ENCODE results near the gene KLHL20.
"Not testable (repeated sequence)": the region's sequence is repeated elsewhere in the genome, so short reads cannot be mapped to it uniquely, and the experiment has no call there.

Gene KLHL20

GRCh38 chr1:173714759-173715537 is at the start of gene KLHL20:
Gene KLHL20, plus strand, starts transcription at chr1:173714981. Its CDS starts 1,063 bp downstream, at chr1:173716044.
- DNase-seq: peak; percentile 73

- DNase-seq: no peak
These were observed 48.1 kb upstream of the KLHL20 start for GRCh38 chr1:173666646-173667045.

GRCh38 chr1:173669491-173669941 is 45.3 kb upstream of the KLHL20 start, which contains the start of gene ANKRD45:
Gene ANKRD45, minus strand, starts transcription at chr1:173669851. Its CDS starts 10,433 bp downstream, at chr1:173659418.
- DNase-seq: no peak

- DNase-seq: not testable (repeated sequence)
These were observed 40.3 kb upstream of the KLHL20 start for GRCh38 chr1:173674496-173674895.

GRCh38 chr1:173680152-173680551 is 34.6 kb upstream of the KLHL20 start:
- DNase-seq: not testable (repeated sequence)

- DNase-seq: no peak
These were observed 32.6 kb upstream of the KLHL20 start for GRCh38 chr1:173682184-173682583.

GRCh38 chr1:173683838-173684237 is 30.9 kb upstream of the KLHL20 start:
- DNase-seq: not testable (repeated sequence)

- not testable (repeated sequence) for DNase-seq
These were observed 29.7 kb upstream of the KLHL20 start for GRCh38 chr1:173685121-173685520.

GRCh38 chr1:173688300-173688699 is 26.5 kb upstream of the KLHL20 start:
- no peak for DNase-seq

- no peak for DNase-seq
These were observed 21.5 kb upstream of the KLHL20 start for GRCh38 chr1:173693238-173693637.

GRCh38 chr1:173701299-173701698 is 13.5 kb upstream of the KLHL20 start:
- not testable (repeated sequence) for DNase-seq

- no peak for DNase-seq
These were observed 12.0 kb upstream of the KLHL20 start for GRCh38 chr1:173702736-173703135.

- DNase-seq: no peak
These were observed 9.7 kb upstream of the KLHL20 start for GRCh38 chr1:173705117-173705516.

- no peak for DNase-seq
These were observed 6.0 kb upstream of the KLHL20 start for GRCh38 chr1:173708787-173709186.

GRCh38 chr1:173714441-173714758 is 381 bp upstream of the KLHL20 start:
- no peak for DNase-seq

GRCh38 chr1:173715538-173715844 is 710 bp downstream of the KLHL20 start:
- no peak for DNase-seq

- DNase-seq: no peak
These were observed 2.5 kb downstream of the KLHL20 start for GRCh38 chr1:173717238-173717637.

- not testable (repeated sequence) for DNase-seq
These were observed 16.6 kb downstream of the KLHL20 start for GRCh38 chr1:173731331-173731730.

- no peak for DNase-seq
These were observed 19.1 kb downstream of the KLHL20 start for GRCh38 chr1:173733912-173734311.

GRCh38 chr1:173736104-173736503 is 21.3 kb downstream of the KLHL20 start:
- DNase-seq: not testable (repeated sequence)

- DNase-seq: no peak
These were observed 27.6 kb downstream of the KLHL20 start for GRCh38 chr1:173742203-173742886.

- DNase-seq: no peak
These were observed 29.9 kb downstream of the KLHL20 start for GRCh38 chr1:173744651-173745050.

GRCh38 chr1:173749137-173749536 is 34.4 kb downstream of the KLHL20 start:
- DNase-seq: no peak

- DNase-seq: no peak
These were observed 39.0 kb downstream of the KLHL20 start for GRCh38 chr1:173753830-173754229.
